GM12864 (cell line): ENCODE data around the gene ECT2.
"Not testable (repeated sequence)": the region's sequence is repeated elsewhere in the genome, so short reads cannot be mapped to it uniquely, and the experiment has no call there.

Source experiments
- DNase-seq: peaks from one replicate; pipeline ENCODE4 v3.0.0-alpha.2; 2011; ENCODE audit warnings: low read depth
- H3K4me3 ChIP-seq: 2 replicates; pipeline ENCODE4 v1.5.1; 2011; ENCODE audit warnings: mild to moderate bottlenecking, low read depth, low read length, control low read depth
- TF ChIP-seq, protein P1 (sequence below): IDR thresholded peaks from 2 replicates; pipeline ENCODE4 v1.5.1; 2011; ENCODE audit warnings: low read depth, mild to moderate bottlenecking, moderate library complexity, low read length, control low read depth, inconsistent platforms; ENCODE audit errors: missing control alignments

ECT2 gene

DNA sequence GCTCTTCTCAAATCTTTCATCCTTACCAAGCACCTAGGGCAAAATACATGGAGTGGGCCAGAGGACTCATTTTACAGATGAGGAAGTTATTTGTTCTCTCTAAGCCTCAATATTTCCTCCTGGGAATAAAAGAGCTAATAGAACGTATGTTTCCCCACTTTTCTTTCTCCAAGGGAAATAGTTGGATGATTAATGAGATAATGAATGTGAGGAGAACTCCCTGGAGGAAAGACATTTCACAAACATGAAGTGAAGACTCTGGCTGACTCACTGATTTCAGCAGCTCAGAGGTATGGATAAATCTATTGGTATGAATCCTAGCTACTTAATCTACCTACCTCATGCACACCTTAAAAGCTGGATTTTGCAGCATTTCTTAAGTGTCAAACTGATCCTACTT lies 98.4 kb downstream of the ECT2 start:
- H3K4me3 ChIP-seq = no peak overlapping the region
- TF ChIP-seq, protein P1, sequence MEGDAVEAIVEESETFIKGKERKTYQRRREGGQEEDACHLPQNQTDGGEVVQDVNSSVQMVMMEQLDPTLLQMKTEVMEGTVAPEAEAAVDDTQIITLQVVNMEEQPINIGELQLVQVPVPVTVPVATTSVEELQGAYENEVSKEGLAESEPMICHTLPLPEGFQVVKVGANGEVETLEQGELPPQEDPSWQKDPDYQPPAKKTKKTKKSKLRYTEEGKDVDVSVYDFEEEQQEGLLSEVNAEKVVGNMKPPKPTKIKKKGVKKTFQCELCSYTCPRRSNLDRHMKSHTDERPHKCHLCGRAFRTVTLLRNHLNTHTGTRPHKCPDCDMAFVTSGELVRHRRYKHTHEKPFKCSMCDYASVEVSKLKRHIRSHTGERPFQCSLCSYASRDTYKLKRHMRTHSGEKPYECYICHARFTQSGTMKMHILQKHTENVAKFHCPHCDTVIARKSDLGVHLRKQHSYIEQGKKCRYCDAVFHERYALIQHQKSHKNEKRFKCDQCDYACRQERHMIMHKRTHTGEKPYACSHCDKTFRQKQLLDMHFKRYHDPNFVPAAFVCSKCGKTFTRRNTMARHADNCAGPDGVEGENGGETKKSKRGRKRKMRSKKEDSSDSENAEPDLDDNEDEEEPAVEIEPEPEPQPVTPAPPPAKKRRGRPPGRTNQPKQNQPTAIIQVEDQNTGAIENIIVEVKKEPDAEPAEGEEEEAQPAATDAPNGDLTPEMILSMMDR = no peak
- no peak for DNase-seq

DNA sequence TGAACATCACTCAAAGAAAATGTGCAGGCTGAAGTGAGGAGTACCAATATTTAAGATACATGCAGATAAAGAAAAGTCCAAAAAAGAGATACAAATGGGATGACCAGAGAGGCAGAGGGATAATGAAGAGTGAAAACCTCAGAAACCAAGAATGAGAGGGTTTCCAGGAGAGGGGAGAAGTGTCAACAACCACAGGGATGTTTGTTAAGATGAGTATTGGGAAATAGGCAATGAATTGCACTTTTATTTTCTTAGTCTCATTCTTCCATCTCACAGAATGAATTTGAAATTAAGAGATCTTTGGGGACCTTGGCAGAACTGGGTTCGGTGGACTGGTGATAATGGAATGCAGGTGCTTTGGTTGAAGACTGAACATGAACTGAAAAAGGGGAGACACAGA lies 102.5 kb downstream of the ECT2 start:
- TF ChIP-seq, protein P1 = no peak
- DNase-seq = no peak
- H3K4me3 ChIP-seq = no peak overlapping the region

DNA sequence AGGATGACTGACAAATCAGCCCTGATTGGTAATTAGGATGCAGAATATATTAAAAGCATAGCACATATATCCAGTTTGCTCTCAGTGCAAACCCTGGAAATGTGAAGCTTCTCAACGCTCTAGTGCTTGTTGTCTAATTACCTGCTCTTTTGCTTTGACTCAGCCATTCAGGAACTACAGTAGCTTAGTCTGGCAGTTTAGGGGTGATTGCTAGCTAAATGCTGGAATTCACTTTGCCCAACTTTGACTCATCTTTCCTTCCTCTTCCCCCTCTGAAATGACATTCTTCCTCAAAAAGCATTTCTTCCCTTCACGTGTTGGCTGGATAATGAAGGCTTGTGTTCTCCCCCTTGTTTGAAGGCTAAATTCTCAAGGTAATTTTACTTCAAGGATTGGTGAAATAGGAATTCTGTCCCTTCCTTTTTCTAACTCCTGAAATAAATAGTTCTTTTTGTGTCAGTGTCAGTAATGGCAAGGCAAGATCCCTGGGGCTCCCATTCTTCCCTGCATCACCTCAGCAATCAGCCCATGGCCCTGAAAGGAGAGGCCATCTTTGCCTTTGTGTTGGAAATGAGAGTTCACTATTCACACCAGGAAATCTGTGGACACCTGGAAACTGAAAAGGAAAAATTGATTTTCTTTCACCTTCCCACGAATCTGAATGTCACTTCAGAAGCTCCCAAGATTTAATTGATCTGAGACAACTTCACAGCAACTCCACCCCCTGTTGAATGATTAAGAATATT lies 103.6 kb downstream of the ECT2 start:
- DNase-seq = no peak
- TF ChIP-seq, protein P1 = no peak
- no peak overlapping the region for H3K4me3 ChIP-seq

DNA sequence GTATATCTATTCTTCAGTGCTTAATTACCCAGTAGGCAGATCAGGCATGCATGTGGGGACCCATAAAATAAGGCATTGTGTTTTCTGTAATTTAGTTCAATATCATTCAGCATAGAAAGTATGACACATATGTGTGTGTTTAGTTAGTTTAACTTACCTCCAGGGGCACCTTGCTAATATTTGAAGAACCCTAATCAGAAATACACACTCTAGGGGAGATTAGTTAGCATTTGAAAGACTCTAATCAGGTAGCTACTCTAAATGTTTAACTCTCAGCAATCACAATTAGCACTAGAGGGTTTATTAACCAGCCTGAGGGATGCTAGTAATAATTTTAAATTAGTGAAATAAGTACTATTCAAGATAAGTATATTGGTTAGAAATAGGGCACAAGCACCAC lies 104.5 kb downstream of the ECT2 start:
- no peak for DNase-seq
- H3K4me3 ChIP-seq = no peak overlapping the region
- TF ChIP-seq, protein P1 = no peak

DNA sequence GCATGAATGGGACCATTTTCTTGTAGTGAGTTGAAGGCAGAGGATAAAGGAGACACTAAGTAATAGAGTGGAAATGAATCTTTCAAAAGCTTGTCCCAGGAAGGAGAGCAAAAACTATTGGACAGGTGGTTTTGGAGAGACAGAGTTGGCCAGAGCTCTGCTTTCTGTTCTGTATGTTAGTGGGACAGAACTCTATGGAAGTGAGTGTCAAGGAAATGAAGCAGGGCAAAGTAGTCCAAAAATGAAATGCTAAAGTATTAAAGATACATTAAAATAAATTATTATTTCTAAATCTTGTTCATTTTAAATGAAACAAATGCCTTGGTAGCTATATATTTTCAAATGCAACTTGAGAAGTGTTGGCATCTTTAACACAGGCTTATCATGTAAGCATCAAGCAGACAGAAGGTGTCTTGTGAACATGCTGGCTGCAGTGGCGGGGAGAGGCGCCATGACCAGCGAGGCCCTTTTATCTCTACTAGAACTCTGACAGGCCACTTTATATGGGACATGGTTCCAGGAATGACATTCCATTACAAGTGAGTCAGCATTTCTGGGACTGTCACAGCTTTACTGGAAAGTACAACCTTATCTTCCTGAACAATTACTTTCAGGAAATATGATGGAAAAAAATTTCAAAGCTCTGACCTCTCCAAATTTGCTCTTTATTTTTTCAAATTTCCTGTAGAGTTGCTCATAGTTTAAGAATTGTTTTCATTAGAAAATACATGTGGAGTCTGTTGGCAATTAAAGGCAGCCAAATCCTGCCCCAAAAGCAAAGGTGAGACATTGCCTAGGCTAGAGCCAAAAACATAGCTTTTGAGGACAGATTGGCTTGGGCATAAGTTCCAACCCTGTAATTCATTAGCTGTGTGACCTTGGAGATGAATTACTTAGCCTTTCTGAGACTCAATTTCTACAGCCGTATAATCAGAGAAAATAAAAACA lies 106.5 kb downstream of the ECT2 start:
- no peak for DNase-seq
- no peak overlapping the region for H3K4me3 ChIP-seq
- TF ChIP-seq, protein P1 = no peak

DNA sequence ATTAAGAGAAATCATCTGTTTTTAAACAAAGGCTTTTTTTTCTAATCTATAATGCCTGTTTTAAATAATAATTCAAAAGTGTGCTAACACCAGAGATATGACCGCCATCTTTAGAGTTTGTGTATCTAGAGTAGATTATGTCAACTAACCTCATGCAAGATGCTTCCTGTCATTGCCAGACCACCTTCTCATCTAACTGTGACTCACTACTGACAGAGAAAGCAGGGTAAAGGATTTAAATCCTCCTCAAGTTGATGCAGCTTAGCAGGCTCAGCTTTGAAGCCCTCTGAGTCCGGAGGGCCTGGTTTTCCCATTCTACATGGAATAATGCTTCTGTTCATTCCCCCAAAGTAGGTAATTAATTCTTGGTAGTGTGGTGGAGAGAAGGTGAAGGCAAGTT lies 108.5 kb downstream of the ECT2 start:
- H3K4me3 ChIP-seq = no peak overlapping the region
- no peak for DNase-seq
- TF ChIP-seq, protein P1 = no peak

DNA sequence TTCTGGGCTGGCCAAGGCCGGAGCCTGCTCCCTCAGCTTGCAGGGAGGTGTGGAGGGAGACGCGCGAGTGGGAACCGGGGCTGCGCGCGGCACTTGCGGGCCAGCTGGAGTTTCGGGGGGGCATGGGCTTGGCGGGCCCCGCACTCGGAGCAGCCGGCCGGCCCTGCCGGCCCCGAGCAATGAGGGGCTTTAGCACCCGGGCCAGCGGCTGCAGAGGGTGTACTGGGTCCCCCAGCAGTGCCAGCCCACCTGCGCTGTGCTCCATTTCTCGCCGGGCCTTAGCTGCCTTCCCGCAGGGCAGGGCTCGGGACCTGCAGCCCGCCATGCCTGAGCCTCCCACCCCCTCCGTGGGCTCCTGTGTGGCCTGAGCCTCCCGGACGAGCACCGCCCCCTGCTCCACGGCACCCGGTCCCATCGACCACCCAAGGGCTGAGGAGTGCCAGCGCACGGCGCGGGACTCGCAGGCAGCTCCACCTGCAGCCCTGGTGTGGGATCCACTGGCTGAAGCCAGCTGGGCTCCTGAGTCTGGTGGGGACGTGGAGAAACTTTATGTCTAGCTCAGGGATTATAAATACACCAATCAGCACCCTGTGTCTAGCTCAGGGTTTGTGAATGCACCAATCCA lies 116.3 kb downstream of the ECT2 start:
- not testable (repeated sequence) for H3K4me3 ChIP-seq, DNase-seq
